HG03103 (cell line): ENCODE data around the gene NUDT14.

ENCODE experiments used
- ATAC-seq: cut with Tn5 transposase; IDR thresholded peaks from one replicate; pipeline ENCODE4 v1.9.1; 2021; ENCODE audit warnings: low read depth; ENCODE audit not compliant: unreplicated experiment

The NUDT14 gene

GRCh38 chr14:105149146-105149781 is 31.8 kb downstream of the NUDT14 start:
- ATAC-seq: no peak

- ATAC-seq: no peak
Measured at GRCh38 chr14:105148604-105149145, 32.4 kb downstream of the NUDT14 start.

- no peak for ATAC-seq
Measured at GRCh38 chr14:105147671-105148603, 33.2 kb downstream of the NUDT14 start.

GRCh38 chr14:105146976-105147635 is 34.0 kb downstream of the NUDT14 start:
- no peak for ATAC-seq

GRCh38 chr14:105146181-105146975 is 34.7 kb downstream of the NUDT14 start:
- ATAC-seq: no peak

GRCh38 chr14:105145381-105146180 is 35.5 kb downstream of the NUDT14 start:
- ATAC-seq: no peak

- no peak for ATAC-seq
Measured at GRCh38 chr14:105144666-105145380, 36.3 kb downstream of the NUDT14 start.

- no peak for ATAC-seq
Measured at GRCh38 chr14:105144026-105144665, 37.0 kb downstream of the NUDT14 start.

GRCh38 chr14:105143451-105144025 is 37.6 kb downstream of the NUDT14 start:
- no peak for ATAC-seq

- ATAC-seq: no peak
Measured at GRCh38 chr14:105142651-105143450, 38.3 kb downstream of the NUDT14 start.

- no peak for ATAC-seq
Measured at GRCh38 chr14:105141486-105142281, 39.4 kb downstream of the NUDT14 start.

GRCh38 chr14:105141026-105141425 is 40.1 kb downstream of the NUDT14 start:
- no peak for ATAC-seq

GRCh38 chr14:105140581-105140980 is 40.5 kb downstream of the NUDT14 start:
- no peak for ATAC-seq

- ATAC-seq: no peak
Measured at GRCh38 chr14:105139831-105140239, 41.3 kb downstream of the NUDT14 start.

GRCh38 chr14:105139212-105139825 is 41.8 kb downstream of the NUDT14 start:
- no peak for ATAC-seq

- no peak for ATAC-seq
Measured at GRCh38 chr14:105138551-105139111, 42.5 kb downstream of the NUDT14 start.
